Measurements from ENCODE around the gene HLA-C.
A peak's percentile ranks its signal among the peaks of the same experiment; 100 is the strongest.

The HLA-C gene

DNA sequence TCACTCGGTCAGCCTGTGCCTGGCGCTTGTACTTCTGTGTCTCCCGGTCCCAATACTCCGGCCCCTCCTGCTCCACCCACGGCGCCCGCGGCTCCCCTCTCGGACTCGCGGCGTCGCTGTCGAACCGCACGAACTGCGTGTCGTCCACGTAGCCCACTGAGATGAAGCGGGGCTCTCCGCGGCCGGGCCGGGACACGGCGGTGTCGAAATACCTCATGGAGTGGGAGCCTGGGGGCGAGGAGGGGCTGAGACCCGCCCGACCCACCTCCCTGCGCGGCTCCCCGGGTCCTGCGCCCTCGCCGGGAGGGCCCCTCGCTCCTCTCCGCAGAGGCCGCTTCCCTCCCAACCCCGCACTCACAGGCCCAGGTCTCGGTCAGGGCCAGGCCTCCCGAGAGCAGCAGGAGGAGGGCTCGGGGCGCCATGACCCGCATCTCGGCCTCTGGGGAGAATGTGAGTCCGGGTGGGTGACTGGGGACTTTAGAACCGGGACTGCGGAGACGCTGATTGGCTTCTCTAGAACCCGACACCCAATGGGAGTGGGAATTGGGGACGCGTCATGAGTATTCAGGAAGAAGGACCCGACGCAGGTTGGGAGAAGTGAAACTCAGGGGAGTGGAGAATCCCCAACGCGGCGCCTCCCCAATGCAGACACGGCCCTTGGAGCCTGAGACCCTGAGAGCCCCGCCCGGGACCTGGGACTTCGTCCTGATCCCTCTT is at the start of gene HLA-C:
TSS of gene HLA-C (minus strand) at position 452 of the 717 bp plus-strand sequence. CDS start at position 431, 21 bp downstream.
- Histone ChIP-seq H3K4me1 (ENCODE audit: control insufficient read depth, insufficient read depth, low read length) (no peaks in the 10 kb centered on the region; the same call in 1 of the 2 replicates), H3K4me3 (ENCODE audit: low read length) (peak within 1 kb of the TSS; percentile 97), H3K36me3 (ENCODE audit: control insufficient read depth, insufficient read depth, low read length) (peaks cover 5% of the 10 kb centered on the region; the same call in 1 of the 2 replicates), H3K9me3 (ENCODE audit: control insufficient read depth, insufficient read depth, low read length) (no peaks in the 10 kb centered on the region), H3K27me3 (ENCODE audit: control insufficient read depth, insufficient read depth, low read length) (no peaks in the 10 kb centered on the region), H3K27ac (ENCODE audit: low read length) (no peak within 1 kb of the TSS)
- no CpG with 5 or more reads among the region's 62 CpGs for WGBS (ENCODE audit: insufficient coverage, insufficient read length)
- peak; percentile 91 for DNase-seq (ENCODE audit: low read depth, low spot score)

DNA sequence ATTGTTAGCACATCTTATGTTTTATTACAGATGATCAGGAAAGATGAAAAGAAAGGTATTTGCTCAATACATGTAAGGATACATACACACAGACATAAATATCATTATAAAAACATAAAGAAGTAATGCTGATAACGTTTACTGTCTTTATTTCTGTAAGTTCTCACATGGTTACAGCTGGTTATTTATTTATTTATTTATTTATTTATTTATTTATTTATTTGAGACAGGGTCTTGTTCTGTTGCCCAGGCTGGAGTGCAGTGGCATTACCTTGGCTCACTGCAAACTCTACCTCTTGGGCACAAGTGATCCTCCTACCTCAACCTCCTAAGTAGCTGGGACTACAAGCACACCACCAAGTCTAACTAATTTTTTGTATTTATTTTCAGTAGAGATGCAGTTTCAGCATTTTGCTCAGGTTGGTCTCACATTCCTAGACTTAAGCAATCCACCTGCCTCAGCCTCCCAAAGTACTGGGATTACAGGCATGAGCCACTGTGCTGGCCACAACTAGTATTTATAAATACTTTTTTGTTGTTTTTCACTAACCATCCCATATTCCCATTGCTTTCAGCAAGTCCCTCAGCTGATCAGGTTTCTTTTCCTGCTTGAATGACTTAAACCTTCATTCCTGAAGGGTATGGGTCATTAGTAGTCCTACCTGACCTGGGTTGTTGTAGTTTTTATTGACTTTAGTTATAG is 49.3 kb upstream of the HLA-C start:
- no peaks in the 10 kb centered on the region for H3K4me1 ChIP-seq (ENCODE audit: control insufficient read depth, insufficient read depth, low read length)
- no peak for DNase-seq (ENCODE audit: low read depth, low spot score)
- H3K36me3 ChIP-seq (ENCODE audit: control insufficient read depth, insufficient read depth, low read length), result no peaks in the 10 kb centered on the region
- H3K27me3 ChIP-seq (ENCODE audit: control insufficient read depth, insufficient read depth, low read length), result no peaks in the 10 kb centered on the region
- no peak overlapping the region for H3K27ac ChIP-seq (ENCODE audit: low read length)
- WGBS (ENCODE audit: insufficient coverage, insufficient read length), result no CpG with 5 or more reads among the region's 1 CpG
- H3K4me3 ChIP-seq (ENCODE audit: low read length), result no peak overlapping the region
- H3K9me3 ChIP-seq (ENCODE audit: control insufficient read depth, insufficient read depth, low read length), result no peaks in the 10 kb centered on the region

DNA sequence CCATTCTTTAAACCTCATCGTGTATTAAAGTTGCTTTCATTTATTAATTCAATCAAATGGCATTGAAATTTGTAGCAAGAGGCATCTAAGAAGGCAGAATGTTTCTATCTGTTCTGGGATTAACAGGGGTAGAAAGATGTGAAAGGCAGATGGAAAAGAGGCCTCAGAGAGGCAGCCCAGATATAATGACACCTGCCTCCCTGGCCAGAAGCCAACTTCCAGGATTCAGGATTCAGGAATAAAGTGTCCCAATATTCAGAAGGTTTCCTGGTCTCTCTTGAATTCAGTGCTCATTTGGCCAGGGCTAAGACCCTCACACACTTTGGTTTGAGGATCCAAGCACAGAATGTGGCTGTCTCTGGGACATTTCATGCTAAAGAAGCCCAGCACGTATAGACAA is 45.1 kb upstream of the HLA-C start:
- 100% methylated on average over 1 of the region's 2 CpGs for WGBS (ENCODE audit: insufficient coverage, insufficient read length)
- H3K27me3 ChIP-seq (ENCODE audit: control insufficient read depth, insufficient read depth, low read length), result no peaks in the 10 kb centered on the region; the same call in 1 of the 2 replicates
- no peaks in the 10 kb centered on the region for H3K36me3 ChIP-seq (ENCODE audit: control insufficient read depth, insufficient read depth, low read length)
- no peaks in the 10 kb centered on the region for H3K4me1 ChIP-seq (ENCODE audit: control insufficient read depth, insufficient read depth, low read length)
- no peak for DNase-seq (ENCODE audit: low read depth, low spot score)
- no peak overlapping the region for H3K4me3 ChIP-seq (ENCODE audit: low read length)
- no peak overlapping the region for H3K27ac ChIP-seq (ENCODE audit: low read length)
- H3K9me3 ChIP-seq (ENCODE audit: control insufficient read depth, insufficient read depth, low read length), result no peaks in the 10 kb centered on the region

DNA sequence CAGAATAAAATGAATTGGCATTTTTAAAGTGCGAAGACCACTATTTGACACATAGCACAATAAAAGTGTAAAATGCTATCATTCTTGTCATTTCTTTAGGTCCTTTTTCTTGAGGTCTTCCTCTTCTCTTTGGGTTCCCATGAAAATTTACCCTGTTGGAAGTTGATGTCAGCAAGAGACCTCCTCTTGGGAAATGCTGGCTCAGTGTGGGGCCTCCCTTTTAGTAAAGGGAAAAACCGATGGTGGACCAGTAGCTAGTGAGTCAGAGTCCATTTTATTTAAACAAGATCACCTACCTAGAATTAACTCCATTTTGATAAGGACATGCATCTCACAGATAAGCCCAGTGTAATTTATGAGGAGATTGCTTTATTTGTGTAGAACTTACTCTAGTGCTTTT is 37.7 kb upstream of the HLA-C start:
- no CpG with 5 or more reads among the region's 2 CpGs for WGBS (ENCODE audit: insufficient coverage, insufficient read length)
- H3K27me3 ChIP-seq (ENCODE audit: control insufficient read depth, insufficient read depth, low read length), result no peaks in the 10 kb centered on the region

DNA sequence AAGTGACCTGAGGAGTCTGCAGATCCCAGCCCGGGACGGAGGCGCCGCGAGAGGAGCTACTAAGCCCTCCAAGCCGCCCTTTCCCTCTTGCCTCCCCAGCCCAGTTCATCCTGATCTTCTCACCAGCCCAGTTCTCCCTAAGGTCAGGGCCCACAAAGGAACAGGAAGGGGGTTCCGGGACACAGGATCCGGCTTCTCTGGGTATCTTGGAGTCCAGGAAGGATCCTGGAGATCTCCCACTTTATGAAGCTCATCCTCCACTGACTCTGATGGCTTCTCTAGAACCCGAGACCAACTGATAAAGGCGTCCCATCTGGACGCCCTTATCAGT is 36.9 kb upstream of the HLA-C start:
- Histone ChIP-seq H3K27ac (ENCODE audit: low read length) (no peak overlapping the region), H3K4me3 (ENCODE audit: low read length) (peak overlapping the region; percentile 66; the same call in 1 of the 2 replicates), H3K9me3 (ENCODE audit: control insufficient read depth, insufficient read depth, low read length) (no peaks in the 10 kb centered on the region), H3K36me3 (ENCODE audit: control insufficient read depth, insufficient read depth, low read length) (no peaks in the 10 kb centered on the region), H3K27me3 (ENCODE audit: control insufficient read depth, insufficient read depth, low read length) (no peaks in the 10 kb centered on the region), H3K4me1 (ENCODE audit: control insufficient read depth, insufficient read depth, low read length) (no peaks in the 10 kb centered on the region)
- no peak for DNase-seq (ENCODE audit: low read depth, low spot score)
- WGBS (ENCODE audit: insufficient coverage, insufficient read length), result no CpG with 5 or more reads among the region's 11 CpGs

More for the DNA sequence above, 37.7 kb upstream of the HLA-C start:
- Histone ChIP-seq H3K36me3 (ENCODE audit: control insufficient read depth, insufficient read depth, low read length) (no peaks in the 10 kb centered on the region), H3K9me3 (ENCODE audit: control insufficient read depth, insufficient read depth, low read length) (no peaks in the 10 kb centered on the region), H3K4me1 (ENCODE audit: control insufficient read depth, insufficient read depth, low read length) (no peaks in the 10 kb centered on the region), H3K4me3 (ENCODE audit: low read length) (no peak overlapping the region), H3K27ac (ENCODE audit: low read length) (no peak overlapping the region)
- no peak for DNase-seq (ENCODE audit: low read depth, low spot score)

DNA sequence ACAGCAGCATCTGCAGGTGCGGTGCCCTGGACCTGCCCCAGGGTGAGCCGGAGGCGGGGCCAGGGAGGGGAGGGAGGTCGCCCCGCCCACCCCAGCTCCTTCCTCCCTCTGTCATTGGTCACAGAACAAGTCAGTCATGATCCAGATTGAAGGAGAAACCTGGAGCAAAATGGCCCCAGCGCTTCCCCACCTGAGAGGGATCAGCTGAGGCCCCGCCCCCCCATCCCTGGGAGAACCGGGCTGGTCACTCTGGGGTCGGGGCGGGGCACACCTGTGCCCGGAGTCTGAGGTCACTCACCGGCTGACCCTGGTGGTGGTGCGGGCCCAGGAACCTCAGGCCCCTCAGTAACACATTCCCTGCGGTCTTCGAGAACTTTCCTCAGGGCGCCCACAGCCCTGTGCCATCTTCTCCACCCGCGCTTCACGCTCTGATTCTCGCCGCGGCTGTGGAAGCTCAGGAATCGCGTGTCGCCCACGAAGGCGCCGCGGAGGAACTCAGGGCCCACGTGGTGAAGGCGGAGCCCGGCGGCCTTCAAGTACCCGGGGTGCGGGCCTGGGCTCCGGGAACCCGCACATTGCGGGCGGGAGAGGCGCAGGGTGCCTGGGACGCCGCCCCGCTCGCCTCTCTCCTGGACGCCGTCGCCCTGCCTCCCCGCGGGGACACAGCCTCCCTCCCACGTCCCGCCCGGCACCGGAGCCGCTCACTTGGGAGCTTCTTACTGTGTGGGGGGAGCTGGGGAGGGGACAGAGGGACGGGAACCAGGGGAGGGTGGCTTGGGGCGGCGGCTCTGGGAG is 36.4 kb upstream of the HLA-C start:
- Histone ChIP-seq H3K4me1 (ENCODE audit: control insufficient read depth, insufficient read depth, low read length) (no peaks in the 10 kb centered on the region), H3K4me3 (ENCODE audit: low read length) (peak overlapping the region; percentile 66; the same call in 1 of the 2 replicates), H3K9me3 (ENCODE audit: control insufficient read depth, insufficient read depth, low read length) (no peaks in the 10 kb centered on the region), H3K27ac (ENCODE audit: low read length) (no peak overlapping the region), H3K36me3 (ENCODE audit: control insufficient read depth, insufficient read depth, low read length) (no peaks in the 10 kb centered on the region), H3K27me3 (ENCODE audit: control insufficient read depth, insufficient read depth, low read length) (no peaks in the 10 kb centered on the region)
- DNase-seq (ENCODE audit: low read depth, low spot score), result no peak
- no CpG with 5 or more reads among the region's 57 CpGs for WGBS (ENCODE audit: insufficient coverage, insufficient read length)

DNA sequence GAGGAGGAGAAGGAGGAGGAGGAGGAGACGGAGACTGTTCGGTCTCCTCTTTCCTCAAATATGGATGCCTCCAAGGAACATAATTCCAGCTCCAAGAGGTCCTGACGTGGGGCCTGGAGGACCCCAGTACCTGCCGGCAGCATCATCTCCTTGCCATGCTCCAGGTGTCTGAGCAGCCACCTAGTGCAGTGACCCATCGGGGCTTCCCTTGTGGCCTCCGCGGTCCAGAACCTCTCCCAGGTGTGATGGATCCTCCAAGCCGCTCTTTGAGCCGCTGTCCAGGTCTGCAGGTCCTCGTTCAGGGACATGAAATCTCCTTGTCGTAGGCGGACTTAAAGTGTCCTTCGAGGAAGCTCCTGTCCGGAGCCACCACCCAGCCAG is 35.8 kb upstream of the HLA-C start:
- Histone ChIP-seq H3K36me3 (ENCODE audit: control insufficient read depth, insufficient read depth, low read length) (no peaks in the 10 kb centered on the region), H3K4me3 (ENCODE audit: low read length) (no peak overlapping the region; the same call in 1 of the 2 replicates), H3K9me3 (ENCODE audit: control insufficient read depth, insufficient read depth, low read length) (no peaks in the 10 kb centered on the region), H3K27ac (ENCODE audit: low read length) (no peak overlapping the region), H3K27me3 (ENCODE audit: control insufficient read depth, insufficient read depth, low read length) (no peaks in the 10 kb centered on the region), H3K4me1 (ENCODE audit: control insufficient read depth, insufficient read depth, low read length) (no peaks in the 10 kb centered on the region)
- no CpG with 5 or more reads among the region's 14 CpGs for WGBS (ENCODE audit: insufficient coverage, insufficient read length)
- DNase-seq (ENCODE audit: low read depth, low spot score), result no peak

DNA sequence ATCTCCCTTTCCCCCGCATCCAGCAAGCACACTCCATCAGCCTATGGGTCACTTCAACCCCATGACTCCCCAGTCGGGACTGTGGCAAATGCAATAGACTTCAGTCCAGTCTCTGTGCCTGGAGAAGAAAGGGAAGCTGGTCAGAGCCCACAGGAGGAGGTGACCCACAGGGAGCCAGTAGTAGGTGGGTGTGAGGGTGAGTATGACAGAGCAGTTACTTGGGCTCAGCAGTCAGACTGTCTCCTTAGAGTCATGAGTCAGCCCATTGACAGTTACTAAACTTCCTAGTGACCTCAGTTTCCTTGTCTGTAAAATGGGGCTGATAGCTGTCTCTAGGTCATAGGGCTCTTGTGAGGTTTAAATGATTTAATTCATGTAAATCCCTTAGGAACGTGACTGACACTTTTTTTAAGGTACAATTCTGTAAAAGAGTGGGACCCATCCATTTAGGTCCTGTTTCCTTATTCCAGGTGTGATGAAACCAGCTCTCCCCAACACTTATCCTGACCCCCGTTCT is 33.9 kb upstream of the HLA-C start:
- Histone ChIP-seq H3K4me1 (ENCODE audit: control insufficient read depth, insufficient read depth, low read length) (no peaks in the 10 kb centered on the region), H3K27me3 (ENCODE audit: control insufficient read depth, insufficient read depth, low read length) (no peaks in the 10 kb centered on the region), H3K36me3 (ENCODE audit: control insufficient read depth, insufficient read depth, low read length) (no peaks in the 10 kb centered on the region), H3K27ac (ENCODE audit: low read length) (no peak overlapping the region), H3K9me3 (ENCODE audit: control insufficient read depth, insufficient read depth, low read length) (no peaks in the 10 kb centered on the region), H3K4me3 (ENCODE audit: low read length) (no peak overlapping the region)
- DNase-seq (ENCODE audit: low read depth, low spot score), result no peak
- WGBS (ENCODE audit: insufficient coverage, insufficient read length), result no CpG with 5 or more reads among the region's 4 CpGs

DNA sequence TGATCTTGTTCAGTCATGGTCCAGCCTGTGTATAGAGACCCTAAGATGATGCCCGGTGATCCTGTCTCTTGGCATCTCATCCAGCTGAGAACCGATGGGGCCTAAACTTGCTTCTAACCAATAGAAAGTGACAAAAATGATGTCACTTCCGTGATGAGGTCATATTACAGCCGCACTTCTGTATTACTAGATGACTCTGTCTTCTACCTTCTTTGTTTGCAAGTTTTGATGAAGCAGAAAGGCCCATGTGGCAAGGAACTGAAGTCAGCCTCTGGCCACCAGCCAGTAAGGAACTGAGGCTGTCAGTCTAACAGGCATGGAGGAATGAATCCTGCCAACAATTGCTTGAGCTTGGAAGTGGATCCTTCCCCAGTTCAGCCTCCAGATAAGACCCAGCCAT is 32.8 kb upstream of the HLA-C start:
- H3K27ac ChIP-seq (ENCODE audit: low read length), result no peak overlapping the region
- H3K36me3 ChIP-seq (ENCODE audit: control insufficient read depth, insufficient read depth, low read length), result no peaks in the 10 kb centered on the region
- H3K4me1 ChIP-seq (ENCODE audit: control insufficient read depth, insufficient read depth, low read length), result no peaks in the 10 kb centered on the region
- H3K4me3 ChIP-seq (ENCODE audit: low read length), result no peak overlapping the region
- WGBS (ENCODE audit: insufficient coverage, insufficient read length), result no CpG with 5 or more reads among the region's 4 CpGs
- H3K9me3 ChIP-seq (ENCODE audit: control insufficient read depth, insufficient read depth, low read length), result no peaks in the 10 kb centered on the region
- DNase-seq (ENCODE audit: low read depth, low spot score), result no peak
- H3K27me3 ChIP-seq (ENCODE audit: control insufficient read depth, insufficient read depth, low read length), result no peaks in the 10 kb centered on the region

DNA sequence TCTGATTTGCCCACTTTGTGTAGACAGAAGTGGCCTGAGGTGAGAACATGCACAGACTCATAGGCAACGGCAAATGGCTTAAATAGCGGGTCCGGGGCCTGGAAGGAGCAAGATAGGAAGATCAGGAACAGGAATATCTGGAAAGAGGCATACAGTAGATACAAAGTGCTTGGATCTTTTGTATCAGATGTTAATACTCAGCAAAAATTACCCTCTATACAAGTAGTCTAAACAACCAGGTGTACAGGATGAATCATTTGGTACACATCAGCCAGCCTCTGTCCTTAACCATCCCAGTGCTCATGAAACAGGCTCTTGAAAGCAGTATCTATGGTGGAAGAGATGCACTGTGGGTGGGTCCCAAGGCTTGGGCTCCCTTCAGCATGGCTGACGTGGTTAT is 28.9 kb upstream of the HLA-C start:
- no peaks in the 10 kb centered on the region for H3K4me1 ChIP-seq (ENCODE audit: control insufficient read depth, insufficient read depth, low read length)
- H3K36me3 ChIP-seq (ENCODE audit: control insufficient read depth, insufficient read depth, low read length), result no peaks in the 10 kb centered on the region
- no peaks in the 10 kb centered on the region for H3K27me3 ChIP-seq (ENCODE audit: control insufficient read depth, insufficient read depth, low read length)
- no CpG with 5 or more reads among the region's 4 CpGs for WGBS (ENCODE audit: insufficient coverage, insufficient read length)
- no peaks in the 10 kb centered on the region for H3K9me3 ChIP-seq (ENCODE audit: control insufficient read depth, insufficient read depth, low read length)
- DNase-seq (ENCODE audit: low read depth, low spot score), result no peak
- no peak overlapping the region for H3K4me3 ChIP-seq (ENCODE audit: low read length)
- no peak overlapping the region for H3K27ac ChIP-seq (ENCODE audit: low read length)

All from iPS DF 6.9 (cell line).